HL-60 (cell line): ENCODE results near the gene FILIP1L.

Source experiments
- CTCF ChIP-seq: IDR thresholded peaks from one replicate; pipeline ENCODE4 v1.5.1; 2011; ENCODE audit warnings: low read length, control low read depth, inconsistent platforms; ENCODE audit not compliant: insufficient read depth
- POLR2AphosphoS5 ChIP-seq: IDR thresholded peaks from 2 replicates; pipeline ENCODE4 v1.6.1; 2012; ENCODE audit warnings: low read depth
- REST ChIP-seq: IDR thresholded peaks from 2 replicates; pipeline ENCODE4 v1.6.1; 2012; ENCODE audit warnings: low read depth; ENCODE audit not compliant: insufficient replicate concordance
- SPI1 ChIP-seq: IDR thresholded peaks from 2 replicates; pipeline ENCODE4 v1.6.1; 2012; ENCODE audit warnings: low read depth, mild to moderate bottlenecking, borderline replicate concordance

- TF ChIP-seq CTCF = no peak
- TF ChIP-seq POLR2AphosphoS5 = no peak
- TF ChIP-seq SPI1 = no peak
- TF ChIP-seq REST = no peak
These were observed 8.8 kb downstream of the FILIP1L start for GRCh38 chr3:100105501-100105900.
